SK-N-SH treated with all-trans-retinoic acid at 6 μM for 48 hours (cell line): ENCODE measurements around the gene ERO1A.

Experiments used
- ATAC-seq: fragments of 200-7000 bp; cut with Tn5 transposase; 3 replicates; pipeline ENCODE4 v1.9.1; 2020; ENCODE audit warnings: mild to moderate bottlenecking, moderate library complexity
- ARNTL ChIP-seq: fragments of 450-650 bp; formaldehyde crosslinking; IDR thresholded peaks from 2 replicates; pipeline ENCODE4 v1.5.0; 2020; ENCODE audit warnings: low read depth, mild to moderate bottlenecking, moderate library complexity, borderline replicate concordance
- BACH2 ChIP-seq: fragments of 250-450 bp; sonication (Bioruptor Pico); IDR thresholded peaks from 2 replicates; pipeline ENCODE4 v1.9.0; 2021; ENCODE audit warnings: mild to moderate bottlenecking, borderline replicate concordance
- CSRNP3 ChIP-seq: fragments of 250-450 bp; sonication (Bioruptor Pico); IDR thresholded peaks from 2 replicates; pipeline ENCODE4 v1.5.1; 2021; ENCODE audit warnings: mild to moderate bottlenecking, moderate library complexity
- ESRRG ChIP-seq: fragments of 250-450 bp; sonication (Bioruptor Pico); IDR thresholded peaks from 2 replicates; pipeline ENCODE4 v1.6.1; 2021; ENCODE audit warnings: mild to moderate bottlenecking
- POU6F1 ChIP-seq: fragments of 250-450 bp; sonication (Bioruptor Pico); IDR thresholded peaks from 2 replicates; pipeline ENCODE4 v1.8.0; 2021; ENCODE audit warnings: low read depth, mild to moderate bottlenecking, moderate library complexity, borderline replicate concordance
- TOX ChIP-seq: fragments of 250-450 bp; sonication (Bioruptor Pico); IDR thresholded peaks from 2 replicates; pipeline ENCODE4 v1.8.0; 2021; ENCODE audit warnings: mild to moderate bottlenecking, moderate library complexity, borderline replicate concordance
- ZC3H10 ChIP-seq: fragments of 250-450 bp; sonication (Bioruptor Pico); IDR thresholded peaks from 2 replicates; pipeline ENCODE4 v1.5.1; 2021; ENCODE audit warnings: mild to moderate bottlenecking, moderate library complexity
- ZFP3 ChIP-seq: fragments of 250-450 bp; sonication (Bioruptor Pico); IDR thresholded peaks from 2 replicates; pipeline ENCODE4 v1.5.0; 2020; ENCODE audit warnings: mild to moderate bottlenecking, moderate library complexity
- ZNF565 ChIP-seq: fragments of 450-650 bp; formaldehyde crosslinking; conservative IDR thresholded peaks from 2 replicates; pipeline ENCODE4 v1.5.0; 2020; ENCODE audit warnings: low read depth, mild to moderate bottlenecking, moderate library complexity
- ZNF70 ChIP-seq: fragments of 450-650 bp; formaldehyde crosslinking; IDR thresholded peaks from 2 replicates; pipeline ENCODE4 v1.5.0; 2020; ENCODE audit warnings: mild to moderate bottlenecking, moderate library complexity

The ERO1A gene

GRCh38 chr14:52590318-52590717 lies 105.0 kb downstream of the ERO1A start:
- no peak for ATAC-seq
- TF ChIP-seq ZFP3 (no peak), ZNF70 (CRISPR knock-in tag) (no peak), POU6F1 (CRISPR knock-in tag) (no peak), CSRNP3 (CRISPR knock-in tag) (no peak), BACH2 (CRISPR knock-in tag) (no peak), TOX (CRISPR knock-in tag) (no peak), ESRRG (CRISPR knock-in tag) (no peak), ARNTL (CRISPR knock-in tag) (no peak), ZC3H10 (no peak), ZNF565 (CRISPR knock-in tag) (no peak)
